ENCODE results near the gene NEURL1B.

DNA sequence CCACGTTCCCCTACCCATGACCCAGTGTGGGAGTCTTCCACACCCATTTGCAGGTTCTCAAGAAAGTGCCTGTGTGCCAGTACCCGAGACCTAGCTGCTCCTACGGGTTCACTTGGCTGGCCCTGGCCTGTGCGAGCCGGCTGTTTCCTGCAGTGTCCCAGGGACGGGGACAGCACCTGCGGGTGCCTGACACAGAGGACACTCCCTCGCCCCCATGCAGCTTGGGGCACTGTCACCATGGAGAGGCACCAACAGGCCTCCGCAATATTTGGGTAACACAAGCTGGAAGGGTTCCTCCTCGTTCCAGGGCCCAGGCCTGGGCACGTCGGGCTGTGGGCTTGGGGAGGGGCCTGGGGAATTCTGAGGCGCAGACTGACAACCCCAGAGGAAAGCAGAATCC lies 88.5 kb downstream of the NEURL1B start:
- TF ChIP-seq EZH2 (IDR thresholded peaks at IDR 0.05; ENCODE audit: insufficient read depth, low read length) = no peak
- TF ChIP-seq CTCF (IDR thresholded peaks at IDR 0.05; ENCODE audit: insufficient read depth, low read depth, low read length) = no peak
